Kidney epithelial cell (primary cell): Measurements from ENCODE around the gene GFRA4. TPM values are rescaled to one million over a fixed set of nuclear protein-coding genes. Genes with fewer than 3 reads are reported as not detected.

Experiments
- DNase-seq: peaks from one replicate; pipeline ENCODE4 v3.0.0-alpha.2; 2010; ENCODE audit warnings: low read depth
- H3K27me3 ChIP-seq: 2 replicates; pipeline ENCODE4 v1.6.0; 2011; ENCODE audit warnings: low read length; ENCODE audit not compliant: control insufficient read depth, insufficient read depth
- H3K36me3 ChIP-seq: 2 replicates; pipeline ENCODE4 v1.5.1; 2011; ENCODE audit warnings: low read length; ENCODE audit not compliant: control insufficient read depth, insufficient read depth
- H3K4me3 ChIP-seq: 2 replicates; pipeline ENCODE4 v1.5.1; 2011; ENCODE audit warnings: low read depth, mild to moderate bottlenecking, control low read depth, low read length
- CTCF ChIP-seq: IDR thresholded peaks from 2 replicates; pipeline ENCODE4 v1.5.1; 2011; ENCODE audit warnings: mild to moderate bottlenecking, moderate library complexity, low read length, control low read depth, inconsistent platforms; ENCODE audit not compliant: insufficient read depth, poor library complexity, severe bottlenecking
- total RNA-seq: library from RNA; depleted of rRNA; stranded (reverse); fragments of >200 nt; gene quantifications from 2 replicates; pipeline ENCODE4 v1.2.3, GENCODE V29; 2015

GFRA4 gene
- total RNA-seq, 1 donor from 2014 or later: not detected

DNA sequence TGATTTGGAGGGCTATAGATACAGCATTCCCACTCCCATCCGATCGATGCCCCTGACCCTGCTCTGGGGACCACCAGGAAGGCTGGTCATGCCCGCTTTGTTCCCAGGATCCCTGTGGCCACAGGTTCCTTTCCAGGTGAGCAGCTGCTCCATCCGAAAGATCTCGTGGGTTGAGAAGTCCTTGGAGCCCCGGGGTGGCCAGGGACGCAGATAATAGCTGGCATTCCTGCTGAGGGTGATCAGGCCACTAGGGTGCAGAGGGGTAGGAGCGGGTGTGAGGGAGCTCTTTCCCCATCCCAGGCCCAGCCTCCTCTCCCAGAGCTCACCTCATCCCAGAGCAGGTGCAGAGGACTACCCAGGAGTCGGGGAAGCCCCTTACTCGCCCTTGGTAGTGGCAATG, 11.2 kb upstream of the GFRA4 start:
- no peaks in the 10 kb centered on the region for H3K36me3 ChIP-seq
- H3K27me3 ChIP-seq: peaks cover 80% of the 10 kb centered on the region
- no peak for DNase-seq
- no peak overlapping the region for H3K4me3 ChIP-seq
- TF ChIP-seq CTCF: no peak

GRCh38 chr20:3673221-3674070, 10.2 kb upstream of the GFRA4 start:
- no peak for TF ChIP-seq CTCF
- no peak for DNase-seq
- Histone ChIP-seq H3K4me3 (no peak overlapping the region), H3K36me3 (no peaks in the 10 kb centered on the region), H3K27me3 (peaks cover 79% of the 10 kb centered on the region)

DNA sequence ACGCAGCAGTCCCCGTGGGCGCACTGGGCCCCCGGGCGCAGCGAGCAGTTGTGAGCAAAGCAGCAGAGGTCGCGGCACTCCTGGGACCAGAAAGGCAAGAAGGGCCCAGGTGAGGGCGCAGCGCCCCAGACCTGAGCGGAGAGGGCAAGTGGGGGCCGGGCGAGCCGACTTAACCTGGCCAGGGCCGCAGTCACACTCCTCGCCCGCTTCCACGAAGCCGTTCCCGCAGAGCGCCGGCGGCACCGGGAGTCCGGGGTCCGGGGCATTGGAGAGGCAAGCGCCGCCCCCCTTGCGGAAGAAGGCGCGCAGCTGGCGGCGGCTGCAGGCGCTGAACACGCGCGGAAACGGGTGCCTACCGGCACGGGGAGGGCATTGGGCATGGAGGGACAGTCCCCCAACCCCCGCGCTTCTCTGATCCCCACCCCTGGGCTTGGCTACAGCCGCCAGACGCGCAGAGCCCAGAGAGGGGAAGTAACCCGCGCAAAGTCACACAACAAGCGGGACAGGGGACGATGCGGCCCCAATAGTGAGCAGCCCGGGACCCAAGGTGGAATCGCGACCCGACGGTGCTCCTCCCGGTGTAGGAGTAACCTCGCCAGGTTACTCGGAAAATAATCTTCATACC, 9.5 kb upstream of the GFRA4 start:
- TF ChIP-seq CTCF: peak; percentile 4
- H3K36me3 ChIP-seq: no peaks in the 10 kb centered on the region
- H3K27me3 ChIP-seq: peaks cover 76% of the 10 kb centered on the region
- no peak overlapping the region for H3K4me3 ChIP-seq
- no peak for DNase-seq

GRCh38 chr20:3671986-3672546, 8.9 kb upstream of the GFRA4 start:
- no peak overlapping the region for H3K4me3 ChIP-seq
- H3K36me3 ChIP-seq: no peaks in the 10 kb centered on the region
- no peak for DNase-seq
- H3K27me3 ChIP-seq: peaks cover 72% of the 10 kb centered on the region
- TF ChIP-seq CTCF: no peak

DNA sequence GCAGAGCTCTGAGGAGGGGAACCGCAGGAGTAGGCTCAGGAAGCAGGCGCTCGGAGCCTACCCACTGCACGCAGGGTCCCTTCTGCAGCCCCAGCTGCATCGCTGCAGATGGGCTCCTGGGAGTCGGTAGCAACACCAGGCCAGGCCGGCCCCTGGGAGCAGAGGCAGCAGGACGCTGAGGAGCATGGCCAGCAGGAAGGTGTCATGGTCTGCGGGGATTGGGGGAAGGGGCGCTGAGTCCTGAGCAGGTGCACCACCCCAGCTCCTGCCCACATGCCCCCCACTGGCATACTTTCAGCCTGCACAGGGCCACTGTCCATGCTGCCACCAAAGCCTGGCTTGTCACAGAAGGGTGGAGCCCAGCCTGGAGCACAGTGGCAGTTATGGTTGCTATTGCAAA, 7.7 kb upstream of the GFRA4 start:
- Histone ChIP-seq H3K4me3 (no peak overlapping the region), H3K27me3 (peaks cover 64% of the 10 kb centered on the region), H3K36me3 (no peaks in the 10 kb centered on the region)
- TF ChIP-seq CTCF: no peak
- no peak for DNase-seq
